MM.1S (cell line): ENCODE measurements around the gene PDRG1.

Source experiments
- CTCF ChIP-seq: fragments of 300-600 bp; sonication (generic); IDR thresholded peaks from 2 replicates; pipeline ENCODE4 v1.5.1; 2016; ENCODE audit warnings: antibody characterized with exemption, low read length, mixed read lengths
- EZH2 ChIP-seq: fragments of 300-600 bp; sonication (generic); optimal IDR thresholded peaks from 2 replicates; pipeline ENCODE3; 2017; ENCODE audit warnings: low read depth, mild to moderate bottlenecking, antibody characterized with exemption, low read length, mixed read lengths

GRCh38 chr20:31968291-31969126 lies 16.7 kb upstream of the PDRG1 start:
- TF ChIP-seq CTCF (no peak), EZH2 (no peak)
